Measurements from ENCODE around the gene ADORA2A.

- TF ChIP-seq CTCF (IDR thresholded peaks at IDR 0.05; ENCODE audit: low read depth, low read length, poor library complexity, severe bottlenecking) (no peak), EZH2phosphoT487 (IDR thresholded peaks at IDR 0.05; ENCODE audit: borderline replicate concordance, low read length) (no peak)
Observed at GRCh38 chr22:24410110-24410856, 17.1 kb upstream of the ADORA2A start.
